GM12891 (cell line): ENCODE data around the gene DCDC2.
A peak's percentile ranks its signal among the peaks of the same experiment; 100 is the strongest.

Experiments
- PAX5 ChIP-seq: IDR thresholded peaks from 2 replicates; pipeline ENCODE4 v1.6.1; 2011; ENCODE audit warnings: low read length, moderate library complexity, mild to moderate bottlenecking; ENCODE audit not compliant: insufficient read depth, severe bottlenecking
- POLR2A ChIP-seq: IDR thresholded peaks from 2 replicates; pipeline ENCODE4 v1.6.1; 2011; ENCODE audit warnings: low read depth, low read length, control low read depth
- POLR2AphosphoS5 ChIP-seq: IDR thresholded peaks from 2 replicates; pipeline ENCODE4 v1.6.1; 2011; ENCODE audit warnings: low read depth, low read length, control low read depth
- POU2F2 ChIP-seq: IDR thresholded peaks from 2 replicates; pipeline ENCODE4 v1.6.1; 2011; ENCODE audit warnings: low read depth, mild to moderate bottlenecking, control low read depth, low read length, moderate library complexity
- SPI1 ChIP-seq: IDR thresholded peaks from 2 replicates; pipeline ENCODE4 v1.6.1; 2011; ENCODE audit warnings: low read depth, low read length, control low read depth
- TAF1 ChIP-seq: IDR thresholded peaks from 2 replicates; pipeline ENCODE4 v1.6.1; 2011; ENCODE audit warnings: low read depth, low read length, control low read depth

- TF ChIP-seq POU2F2: peak; percentile 75; the same call in 1 of the 2 replicates
- TF ChIP-seq TAF1: no peak
- no peak for TF ChIP-seq POLR2A
- TF ChIP-seq POLR2AphosphoS5: no peak
- no peak for TF ChIP-seq SPI1
- TF ChIP-seq PAX5: no peak
Measured at GRCh38 chr6:24255676-24256075, 102.2 kb downstream of the DCDC2 start.
